ENCODE results near the gene GRAMD4.

DNA sequence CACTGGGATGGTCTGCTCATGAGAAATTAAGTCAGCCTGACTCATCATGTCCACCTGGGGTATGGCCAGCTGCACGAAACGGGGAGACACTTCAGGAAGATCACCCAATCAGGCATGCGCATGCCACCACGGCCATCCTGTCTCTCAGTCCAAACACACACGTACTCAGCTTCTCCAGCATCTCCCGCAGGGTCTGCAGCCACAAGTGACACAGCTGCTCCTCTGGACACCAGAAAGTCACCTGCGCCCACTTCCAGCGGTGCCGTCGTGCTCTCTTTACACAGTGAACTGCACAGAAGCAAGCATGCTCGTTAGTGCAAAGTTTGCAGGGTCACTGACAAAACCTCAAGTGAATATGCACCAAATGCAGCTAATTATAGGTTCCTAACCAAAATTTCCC, 99.7 kb downstream of the GRAMD4 start:
- no peak for TF ChIP-seq TP53 (CRISPR knock-in tag; IDR thresholded peaks at IDR 0.05)
- TF ChIP-seq, protein P1, sequence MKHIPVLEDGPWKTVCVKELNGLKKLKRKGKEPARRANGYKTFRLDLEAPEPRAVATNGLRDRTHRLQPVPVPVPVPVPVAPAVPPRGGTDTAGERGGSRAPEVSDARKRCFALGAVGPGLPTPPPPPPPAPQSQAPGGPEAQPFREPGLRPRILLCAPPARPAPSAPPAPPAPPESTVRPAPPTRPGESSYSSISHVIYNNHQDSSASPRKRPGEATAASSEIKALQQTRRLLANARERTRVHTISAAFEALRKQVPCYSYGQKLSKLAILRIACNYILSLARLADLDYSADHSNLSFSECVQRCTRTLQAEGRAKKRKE (CRISPR knock-in tag; IDR thresholded peaks at IDR 0.05; ENCODE audit: low read depth), result no peak
- no peak for TF ChIP-seq HDAC2 (IDR thresholded peaks at IDR 0.05)
- no peak for TF ChIP-seq FOXS1 (CRISPR knock-in tag; IDR thresholded peaks at IDR 0.05)
- TF ChIP-seq RFX5 (IDR thresholded peaks at IDR 0.05), result no peak
- TF ChIP-seq EP300 (IDR thresholded peaks at IDR 0.05), result no peak
- TF ChIP-seq POLR2AphosphoS2 (conservative IDR thresholded peaks at IDR 0.05; ENCODE audit: low read length), result no peak
- TF ChIP-seq, protein P2, sequence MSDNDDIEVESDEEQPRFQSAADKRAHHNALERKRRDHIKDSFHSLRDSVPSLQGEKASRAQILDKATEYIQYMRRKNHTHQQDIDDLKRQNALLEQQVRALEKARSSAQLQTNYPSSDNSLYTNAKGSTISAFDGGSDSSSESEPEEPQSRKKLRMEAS (IDR thresholded peaks at IDR 0.05), result no peak
